GM19023 (cell line): ENCODE measurements around the gene ALKBH5.

Experiments
- ATAC-seq: cut with Tn5 transposase; IDR thresholded peaks from one replicate; pipeline ENCODE4 v1.9.1; 2021; ENCODE audit warnings: mild to moderate bottlenecking, moderate library complexity; ENCODE audit not compliant: unreplicated experiment

Gene ALKBH5

GRCh38 chr17:18236494-18236893, 52.9 kb downstream of the ALKBH5 start:
- ATAC-seq, result no peak

DNA sequence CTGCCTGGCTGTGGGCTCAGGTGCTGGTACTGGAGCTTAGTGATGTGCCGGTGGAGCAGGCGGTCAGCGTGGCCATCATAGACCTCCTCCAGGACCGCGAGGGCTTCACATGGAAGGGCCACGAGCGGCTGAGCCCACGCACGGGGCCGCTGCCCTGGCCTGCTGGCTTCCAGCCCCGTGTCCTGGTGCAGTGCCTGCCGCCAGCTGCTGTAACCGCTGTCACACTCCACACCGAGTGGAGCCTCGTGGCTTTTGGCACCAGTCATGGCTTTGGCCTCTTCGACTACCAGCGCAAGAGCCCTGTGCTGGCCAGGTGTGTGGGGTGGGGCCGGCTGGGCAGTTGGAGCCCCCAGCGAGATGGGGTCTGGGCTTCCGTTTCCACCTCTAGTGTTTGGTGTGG, 53.8 kb downstream of the ALKBH5 start:
- no peak for ATAC-seq

DNA sequence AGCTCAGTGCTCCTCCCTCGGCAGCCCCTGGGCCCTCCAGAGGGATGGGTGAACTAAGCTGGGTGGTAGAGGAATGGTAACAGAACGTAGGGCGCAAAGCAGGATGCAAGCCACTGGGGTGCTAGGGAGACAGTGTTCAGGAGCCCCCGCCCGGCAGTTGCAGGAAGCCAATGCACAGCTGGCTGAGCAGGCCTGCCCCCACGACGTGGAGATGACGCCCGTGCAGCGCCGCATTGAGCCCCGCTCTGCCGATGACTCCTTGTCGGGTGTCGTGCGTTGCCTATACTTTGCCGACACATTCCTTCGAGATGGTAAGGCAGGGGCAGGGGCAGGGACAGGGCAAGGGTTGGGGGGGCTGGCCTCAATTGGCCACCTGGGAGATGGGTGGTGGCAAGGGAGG, 54.7 kb downstream of the ALKBH5 start:
- ATAC-seq, result no peak

GRCh38 chr17:18240449-18240848, 56.8 kb downstream of the ALKBH5 start:
- no peak for ATAC-seq

- ATAC-seq, result no peak
These were observed 57.7 kb downstream of the ALKBH5 start for GRCh38 chr17:18241229-18241871.

DNA sequence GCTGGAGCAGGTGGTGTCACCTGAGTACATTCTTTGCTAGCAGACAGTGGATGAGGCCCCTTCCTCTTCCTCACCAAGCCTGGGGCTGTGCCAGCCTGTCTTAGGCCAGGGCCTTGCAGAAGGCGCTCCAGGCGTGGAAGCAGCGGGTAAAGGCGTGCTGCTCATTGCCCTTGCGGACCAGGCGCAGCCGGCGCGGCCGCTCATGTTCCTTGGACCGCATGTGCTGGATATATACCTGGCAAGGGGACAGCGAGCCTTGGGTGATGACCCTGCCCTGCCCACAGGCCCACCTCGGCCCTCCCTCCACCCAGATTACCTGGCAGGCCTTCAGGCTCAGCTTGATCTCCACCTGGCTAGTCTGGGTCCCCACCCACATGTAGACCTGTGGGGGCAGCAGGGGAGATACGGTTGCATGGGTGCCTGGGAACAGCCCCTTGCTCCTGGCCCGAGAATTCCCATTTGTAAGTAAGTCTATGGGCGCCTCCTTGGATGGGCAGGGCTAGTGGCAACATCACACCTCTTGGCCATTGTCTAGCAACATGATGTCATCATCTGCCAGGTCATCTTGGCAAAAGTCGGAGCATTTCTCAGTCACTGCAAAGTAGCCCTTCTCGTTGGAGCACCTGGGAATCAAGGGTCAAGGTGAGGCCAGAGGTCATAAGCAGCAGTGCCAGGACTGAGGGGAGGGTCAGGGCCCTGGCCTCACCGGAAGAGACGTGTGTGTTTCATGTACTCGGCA, 61.6 kb downstream of the ALKBH5 start:
- ATAC-seq, result no peak

DNA sequence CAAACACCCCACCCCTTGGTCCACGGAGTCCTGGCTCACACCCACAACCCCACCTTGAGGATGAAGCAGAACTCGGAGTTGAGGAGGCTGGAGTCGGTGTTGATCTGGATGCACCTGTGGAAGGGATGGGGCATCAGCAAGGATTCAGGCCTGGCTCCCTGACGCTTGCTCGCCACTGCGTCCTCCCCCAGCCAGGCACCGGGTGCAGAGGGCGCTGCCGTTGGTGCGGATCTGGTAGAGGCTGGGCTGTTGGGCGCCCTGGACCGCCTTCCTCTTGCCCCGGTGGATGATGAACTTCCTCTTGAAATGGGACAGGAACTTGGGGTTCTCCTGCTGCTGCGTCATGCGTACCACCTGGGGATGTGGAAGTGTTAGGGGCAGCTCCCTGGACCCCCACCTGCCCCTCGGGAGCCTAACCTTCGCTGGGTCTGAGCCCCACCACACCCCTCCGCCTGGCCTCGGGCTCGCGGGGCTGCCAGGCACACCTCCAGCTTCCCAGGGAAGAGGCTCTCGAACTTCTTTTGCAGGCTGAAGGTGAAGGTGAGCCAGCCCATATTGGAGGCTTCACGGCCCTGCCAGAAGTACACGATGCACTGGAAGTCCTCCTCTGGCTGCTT, 62.6 kb downstream of the ALKBH5 start:
- ATAC-seq, result no peak

- no peak for ATAC-seq
These were observed 63.4 kb downstream of the ALKBH5 start for GRCh38 chr17:18246880-18247612.

DNA sequence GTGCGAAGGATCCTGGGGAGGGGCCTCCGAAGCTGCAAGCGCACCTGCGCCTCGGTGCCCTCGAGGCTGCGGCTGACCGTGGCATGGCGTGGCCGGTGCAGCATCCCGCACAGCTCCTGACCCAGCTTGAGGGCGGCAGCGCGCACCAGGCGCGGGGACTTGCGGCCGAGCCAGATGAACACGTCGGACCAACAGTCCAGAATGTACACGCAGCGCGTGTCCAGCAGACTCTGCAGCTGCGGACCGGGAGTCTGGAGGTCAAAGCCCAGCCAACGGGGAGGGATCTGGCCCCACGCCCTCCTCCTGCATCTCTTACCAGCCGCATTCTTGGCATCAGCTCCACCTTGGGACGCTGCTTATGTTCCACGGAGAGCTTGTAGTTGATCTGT, 64.0 kb downstream of the ALKBH5 start:
- ATAC-seq, result no peak

GRCh38 chr17:18248300-18248731, 64.7 kb downstream of the ALKBH5 start:
- ATAC-seq, result no peak

GRCh38 chr17:18248811-18249210, 65.2 kb downstream of the ALKBH5 start:
- no peak for ATAC-seq

DNA sequence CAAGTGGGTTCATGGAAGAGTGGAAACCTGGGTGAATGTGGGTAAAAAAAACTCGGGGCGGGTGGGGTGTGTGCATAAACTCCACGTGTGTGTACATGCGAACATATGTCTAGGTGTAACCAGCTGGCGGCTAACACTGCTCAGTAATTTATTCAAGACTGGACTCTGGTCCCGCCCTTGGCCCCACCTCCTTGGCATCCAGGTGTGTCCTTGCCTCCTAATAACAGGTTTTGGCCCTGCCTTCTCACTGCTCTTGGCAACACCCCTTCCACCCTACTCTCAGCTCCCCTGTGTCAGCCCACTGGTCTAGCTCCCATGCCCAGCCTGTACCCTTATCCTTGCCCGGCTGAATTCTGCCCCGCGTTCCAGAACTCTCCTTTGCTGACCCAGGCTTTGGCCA, 66.6 kb downstream of the ALKBH5 start:
- no peak for ATAC-seq

DNA sequence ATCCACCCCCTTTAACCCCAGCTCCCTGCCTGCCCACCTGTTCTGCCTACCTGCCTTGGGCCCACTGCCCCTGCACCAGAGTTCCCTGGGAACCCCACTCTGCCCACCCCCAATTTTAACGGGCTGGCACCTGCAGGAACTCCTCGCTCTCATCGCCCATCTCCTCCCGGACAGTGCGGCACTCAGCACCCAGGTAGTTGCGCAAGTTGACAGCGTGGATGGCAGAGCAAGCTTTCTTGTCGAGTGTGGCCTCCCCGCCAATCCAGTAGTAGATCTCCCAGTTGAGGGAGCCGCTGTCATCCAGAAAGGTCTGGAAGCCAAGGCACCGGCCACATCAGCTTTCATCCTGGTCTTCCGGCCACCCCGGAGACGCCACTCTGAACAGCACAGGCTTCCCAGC, 67.1 kb downstream of the ALKBH5 start:
- no peak for ATAC-seq

GRCh38 chr17:18251204-18251603, 67.6 kb downstream of the ALKBH5 start:
- no peak for ATAC-seq

GRCh38 chr17:18252160-18252559, 68.5 kb downstream of the ALKBH5 start:
- ATAC-seq, result no peak

GRCh38 chr17:18253187-18253884, 69.7 kb downstream of the ALKBH5 start:
- ATAC-seq, result no peak

DNA sequence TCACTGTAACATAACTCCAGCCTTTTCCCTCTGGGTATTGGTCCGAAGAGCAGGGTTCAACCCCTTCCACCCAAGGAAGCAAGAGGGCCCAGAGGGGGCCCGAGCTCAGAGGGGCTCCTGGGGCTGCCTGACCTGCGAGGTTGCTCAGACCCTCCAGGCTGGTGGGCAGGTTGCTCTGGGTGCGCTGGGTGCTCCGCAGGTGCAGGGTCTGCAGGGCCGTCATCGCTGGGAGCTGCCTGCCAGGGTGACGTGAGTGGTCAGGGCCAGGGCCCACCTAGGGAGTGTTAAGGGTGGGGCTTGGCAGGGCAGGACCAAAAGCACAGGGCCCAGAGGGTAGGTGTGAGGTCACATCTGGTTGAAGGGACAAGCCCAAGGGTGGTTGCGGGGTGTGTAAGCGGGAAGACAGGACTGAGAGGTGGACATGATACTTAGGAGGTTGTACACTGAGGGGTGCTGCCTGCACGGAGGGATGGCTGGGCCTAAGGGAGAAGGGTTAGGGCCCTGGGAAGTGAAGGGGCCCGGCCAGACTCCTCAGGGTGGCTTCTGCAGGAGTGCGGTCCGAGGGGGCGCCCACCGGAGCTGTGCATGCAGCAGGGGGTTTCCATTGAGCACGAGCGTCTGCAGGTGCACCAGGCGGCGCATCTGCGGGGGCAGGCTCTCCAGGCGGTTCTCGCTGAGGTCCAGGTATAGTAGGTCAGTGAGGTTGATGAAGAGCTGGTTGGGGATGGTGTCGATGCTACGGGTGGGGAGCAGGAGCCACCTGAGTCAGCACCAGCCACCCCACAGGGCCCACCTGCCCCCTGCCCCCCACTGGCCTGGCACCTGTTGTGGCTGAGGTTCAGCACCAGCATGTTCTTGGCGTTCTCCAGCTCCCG, 70.6 kb downstream of the ALKBH5 start:
- no peak for ATAC-seq

GRCh38 chr17:18254888-18255649, 71.4 kb downstream of the ALKBH5 start:
- ATAC-seq, result no peak

GRCh38 chr17:18256351-18256750, 72.7 kb downstream of the ALKBH5 start:
- no peak for ATAC-seq
